ENCODE results near the gene MRGPRX2. TPM values are rescaled to one million over a fixed set of nuclear protein-coding genes. Genes with fewer than 3 reads are reported as not detected.

The MRGPRX2 gene
- total and polyA plus RNA-seq, 10 of the 15 experiments (the other 5 are each of a cell fraction or from before 2014, with no cell fraction given): 0.03 to 0.11 TPM; not detected in 8

DNA sequence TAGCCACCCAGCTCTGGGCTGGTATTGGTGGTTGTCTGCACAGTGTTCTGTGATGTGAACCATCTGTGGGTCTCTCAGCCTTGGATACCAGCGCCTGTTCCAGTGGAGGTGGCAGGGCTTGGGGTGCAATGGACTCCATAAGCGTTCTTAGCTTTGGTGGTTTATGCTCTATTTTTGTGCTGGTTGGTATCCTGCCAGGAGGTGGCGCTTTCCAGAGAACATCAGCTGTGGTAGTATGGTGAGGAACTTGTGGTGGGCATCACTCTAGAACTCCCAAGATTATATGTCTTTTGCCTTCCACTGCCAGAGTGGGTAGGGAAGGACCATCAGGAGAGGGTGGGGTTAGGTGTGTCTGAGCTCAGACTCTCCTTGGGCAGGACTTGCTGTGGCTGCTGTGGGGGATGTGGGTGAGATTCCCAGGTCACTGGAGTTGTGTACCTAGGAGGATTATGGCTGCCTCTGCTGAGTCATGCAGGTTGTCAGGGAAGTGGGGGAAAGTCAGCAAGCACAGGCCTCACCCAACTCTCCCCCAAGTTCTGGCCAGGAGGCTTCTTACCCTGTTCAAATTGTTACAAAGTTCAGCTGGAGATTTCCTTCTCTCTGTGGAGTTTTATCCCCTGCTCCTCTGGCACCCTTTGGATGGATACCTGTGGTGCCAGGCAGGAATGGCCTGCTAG, 47.2 kb downstream of the MRGPRX2 start:
- ChIA-PET CTCF (interaction anchor here (1.2 to 2.3 kb wide), 3 partner anchors 11 to 40 kb away, joined by 3 to 8 read pairs (median 3); no protein-coding TSS in a partner anchor), POLR2A (no interaction called here), RAD21 (ENCODE audit: unreplicated experiment) (no interaction called here), SMC1A (ENCODE audit: uncharacterized antibody, unreplicated experiment) (no interaction called here)
- ATAC-seq (no peak), FAIRE-seq (no peak), DNase-seq (ENCODE audit: low read depth, low spot score) (no peak)
- H3K4me3 ChIP-seq: no peak overlapping the region
- H3K27ac ChIP-seq (ENCODE audit: control insufficient read depth, insufficient read depth): no peak overlapping the region
- H3K9me3 ChIP-seq (replicated peaks; ENCODE audit: control insufficient read depth, insufficient read depth, low read length): no peaks in the 10 kb centered on the region
- no peaks in the 10 kb centered on the region for H4K20me1 ChIP-seq (ENCODE audit: control insufficient read depth, insufficient read depth)
- H3K4me1 ChIP-seq (ENCODE audit: control insufficient read depth, insufficient read depth, low read length): no peaks in the 10 kb centered on the region
- 24% methylated on average over 3 of the region's 3 CpGs for WGBS (ENCODE audit: insufficient coverage, insufficient replicate concordance, low lambda C conversion rate, missing lambda C conversion rate)
- intact Hi-C loops (cut with micrococcal nuclease; ENCODE audit: unreplicated experiment) (no loop called here), in situ Hi-C loops (cut with MboI) (no loop called here)
- no peak overlapping the region for H2AFZ ChIP-seq (ENCODE audit: control insufficient read depth, low read depth, low read length)
- no peaks in the 10 kb centered on the region for H3K36me3 ChIP-seq (ENCODE audit: control insufficient read depth in 2 of 2, insufficient read depth in 2 of 2, low read length in 1 of 2)
- H3K4me2 ChIP-seq (ENCODE audit: control insufficient read depth, insufficient read depth): no peak overlapping the region
- TF ChIP-seq, protein P1, sequence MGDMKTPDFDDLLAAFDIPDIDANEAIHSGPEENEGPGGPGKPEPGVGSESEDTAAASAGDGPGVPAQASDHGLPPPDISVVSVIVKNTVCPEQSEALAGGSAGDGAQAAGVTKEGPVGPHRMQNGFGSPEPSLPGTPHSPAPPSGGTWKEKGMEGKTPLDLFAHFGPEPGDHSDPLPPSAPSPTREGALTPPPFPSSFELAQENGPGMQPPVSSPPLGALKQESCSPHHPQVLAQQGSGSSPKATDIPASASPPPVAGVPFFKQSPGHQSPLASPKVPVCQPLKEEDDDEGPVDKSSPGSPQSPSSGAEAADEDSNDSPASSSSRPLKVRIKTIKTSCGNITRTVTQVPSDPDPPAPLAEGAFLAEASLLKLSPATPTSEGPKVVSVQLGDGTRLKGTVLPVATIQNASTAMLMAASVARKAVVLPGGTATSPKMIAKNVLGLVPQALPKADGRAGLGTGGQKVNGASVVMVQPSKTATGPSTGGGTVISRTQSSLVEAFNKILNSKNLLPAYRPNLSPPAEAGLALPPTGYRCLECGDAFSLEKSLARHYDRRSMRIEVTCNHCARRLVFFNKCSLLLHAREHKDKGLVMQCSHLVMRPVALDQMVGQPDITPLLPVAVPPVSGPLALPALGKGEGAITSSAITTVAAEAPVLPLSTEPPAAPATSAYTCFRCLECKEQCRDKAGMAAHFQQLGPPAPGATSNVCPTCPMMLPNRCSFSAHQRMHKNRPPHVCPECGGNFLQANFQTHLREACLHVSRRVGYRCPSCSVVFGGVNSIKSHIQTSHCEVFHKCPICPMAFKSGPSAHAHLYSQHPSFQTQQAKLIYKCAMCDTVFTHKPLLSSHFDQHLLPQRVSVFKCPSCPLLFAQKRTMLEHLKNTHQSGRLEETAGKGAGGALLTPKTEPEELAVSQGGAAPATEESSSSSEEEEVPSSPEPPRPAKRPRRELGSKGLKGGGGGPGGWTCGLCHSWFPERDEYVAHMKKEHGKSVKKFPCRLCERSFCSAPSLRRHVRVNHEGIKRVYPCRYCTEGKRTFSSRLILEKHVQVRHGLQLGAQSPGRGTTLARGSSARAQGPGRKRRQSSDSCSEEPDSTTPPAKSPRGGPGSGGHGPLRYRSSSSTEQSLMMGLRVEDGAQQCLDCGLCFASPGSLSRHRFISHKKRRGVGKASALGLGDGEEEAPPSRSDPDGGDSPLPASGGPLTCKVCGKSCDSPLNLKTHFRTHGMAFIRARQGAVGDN (IDR thresholded peaks at IDR 0.05): no peak
- TF ChIP-seq, protein P2, sequence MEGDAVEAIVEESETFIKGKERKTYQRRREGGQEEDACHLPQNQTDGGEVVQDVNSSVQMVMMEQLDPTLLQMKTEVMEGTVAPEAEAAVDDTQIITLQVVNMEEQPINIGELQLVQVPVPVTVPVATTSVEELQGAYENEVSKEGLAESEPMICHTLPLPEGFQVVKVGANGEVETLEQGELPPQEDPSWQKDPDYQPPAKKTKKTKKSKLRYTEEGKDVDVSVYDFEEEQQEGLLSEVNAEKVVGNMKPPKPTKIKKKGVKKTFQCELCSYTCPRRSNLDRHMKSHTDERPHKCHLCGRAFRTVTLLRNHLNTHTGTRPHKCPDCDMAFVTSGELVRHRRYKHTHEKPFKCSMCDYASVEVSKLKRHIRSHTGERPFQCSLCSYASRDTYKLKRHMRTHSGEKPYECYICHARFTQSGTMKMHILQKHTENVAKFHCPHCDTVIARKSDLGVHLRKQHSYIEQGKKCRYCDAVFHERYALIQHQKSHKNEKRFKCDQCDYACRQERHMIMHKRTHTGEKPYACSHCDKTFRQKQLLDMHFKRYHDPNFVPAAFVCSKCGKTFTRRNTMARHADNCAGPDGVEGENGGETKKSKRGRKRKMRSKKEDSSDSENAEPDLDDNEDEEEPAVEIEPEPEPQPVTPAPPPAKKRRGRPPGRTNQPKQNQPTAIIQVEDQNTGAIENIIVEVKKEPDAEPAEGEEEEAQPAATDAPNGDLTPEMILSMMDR (IDR thresholded peaks at IDR 0.05 in 2 of 3, conservative IDR thresholded peaks at IDR 0.05 in 1 of 3; ENCODE audit: control insufficient read depth in 2 of 3, extremely low read depth in 1 of 3, insufficient read depth in 1 of 3, low read depth in 3 of 3, low read length in 3 of 3): peak; percentile 14 to 35 (median 26); a peak in 5 of 6 replicates
- BruUV-seq (replicated peaks): no TSS peak
- H3K79me2 ChIP-seq (ENCODE audit: control insufficient read depth, insufficient read depth, low read length): no peaks in the 10 kb centered on the region
- H3K9ac ChIP-seq (ENCODE audit: control insufficient read depth, insufficient read depth, low read length): no peak overlapping the region
- no peaks in the 10 kb centered on the region for H3K27me3 ChIP-seq (replicated peaks in 1 of 2; ENCODE audit: control insufficient read depth in 2 of 2, insufficient read depth in 2 of 2, low read length in 1 of 2)

All from GM12878 (cell line).